Chondrocyte (in vitro differentiated cells): ENCODE data around the gene NEK5. TPM values are rescaled to one million over a fixed set of nuclear protein-coding genes. Genes with fewer than 3 reads are reported as not detected.
A peak's percentile ranks its signal among the peaks of the same experiment; 100 is the strongest.

Experiments
- DNase-seq: peaks from one replicate; pipeline ENCODE4 v3.0.0; 2021; ENCODE audit warnings: mixed read lengths, low spot score
- H3K27ac Mint-ChIP-seq: one replicate; pipeline ENCODE4 v1.8.0; 2021; ENCODE audit warnings: mild to moderate bottlenecking, moderate library complexity, mixed read lengths; ENCODE audit not compliant: unreplicated experiment
- H3K27me3 Mint-ChIP-seq: 2 replicates; pipeline ENCODE4 v1.8.0; 2021; ENCODE audit warnings: low read depth, mixed read lengths
- H3K36me3 Mint-ChIP-seq: 2 replicates; pipeline ENCODE4 v1.8.0; 2021; ENCODE audit warnings: low read depth, mixed read lengths
- H3K4me1 Mint-ChIP-seq: 2 replicates; pipeline ENCODE4 v1.8.0; 2021; ENCODE audit warnings: low read depth, mild to moderate bottlenecking, mixed read lengths
- H3K4me3 Mint-ChIP-seq: one replicate; pipeline ENCODE4 v1.8.0; 2021; ENCODE audit warnings: mild to moderate bottlenecking, moderate library complexity, mixed read lengths; ENCODE audit not compliant: unreplicated experiment
- H3K9me3 Mint-ChIP-seq: 2 replicates; pipeline ENCODE4 v1.8.0; 2021; ENCODE audit warnings: low read depth, mixed read lengths
- CTCF ChIP-seq: fragments of 200-600 bp; sonication (generic); IDR thresholded peaks from 2 replicates; pipeline ENCODE4 v1.5.0; 2021; ENCODE audit warnings: antibody characterized with exemption, mild to moderate bottlenecking, moderate library complexity
- total RNA-seq: library from RNA; stranded (reverse); gene quantifications from 3 replicates; pipeline ENCODE4 v1.2.1, GENCODE V29; 2021

NEK5 gene
- total RNA-seq, 1 donor from 2014 or later = 0.40 TPM

GRCh38 chr13:51999510-51999911, 129.4 kb downstream of the NEK5 start:
- Mint-ChIP-seq H3K27me3 (no peaks in the 10 kb centered on the region), H3K36me3 (no peaks in the 10 kb centered on the region), H3K27ac (no peak overlapping the region), H3K9me3 (no peaks in the 10 kb centered on the region), H3K4me1 (peaks cover 27% of the 10 kb centered on the region), H3K4me3 (no peak overlapping the region)
- DNase-seq = peak; percentile 80
- no peak for TF ChIP-seq CTCF

GRCh38 chr13:51998723-51999509, 130.0 kb downstream of the NEK5 start:
- no peak overlapping the region for H3K27ac Mint-ChIP-seq
- H3K4me1 Mint-ChIP-seq = peaks cover 27% of the 10 kb centered on the region
- TF ChIP-seq CTCF = no peak
- H3K27me3 Mint-ChIP-seq = no peaks in the 10 kb centered on the region
- H3K36me3 Mint-ChIP-seq = no peaks in the 10 kb centered on the region
- no peak for DNase-seq
- no peaks in the 10 kb centered on the region for H3K9me3 Mint-ChIP-seq
- H3K4me3 Mint-ChIP-seq = no peak overlapping the region

GRCh38 chr13:51997641-51998330, 131.1 kb downstream of the NEK5 start:
- Mint-ChIP-seq H3K4me3 (no peak overlapping the region), H3K27ac (no peak overlapping the region), H3K9me3 (no peaks in the 10 kb centered on the region), H3K36me3 (no peaks in the 10 kb centered on the region), H3K27me3 (no peaks in the 10 kb centered on the region), H3K4me1 (peaks cover 27% of the 10 kb centered on the region)
- DNase-seq = no peak
- TF ChIP-seq CTCF = no peak

- Mint-ChIP-seq H3K4me3 (no peak overlapping the region), H3K27me3 (no peaks in the 10 kb centered on the region), H3K4me1 (peaks cover 27% of the 10 kb centered on the region), H3K9me3 (no peaks in the 10 kb centered on the region), H3K36me3 (no peaks in the 10 kb centered on the region), H3K27ac (no peak overlapping the region)
- no peak for TF ChIP-seq CTCF
- DNase-seq = no peak
Measured at GRCh38 chr13:51997186-51997585, 131.7 kb downstream of the NEK5 start.

- DNase-seq = no peak
- no peak for TF ChIP-seq CTCF
- no peaks in the 10 kb centered on the region for H3K36me3 Mint-ChIP-seq
- H3K4me3 Mint-ChIP-seq = no peak overlapping the region
- H3K27ac Mint-ChIP-seq = peak overlapping the region; percentile 69
- H3K4me1 Mint-ChIP-seq = peaks cover 27% of the 10 kb centered on the region
- H3K9me3 Mint-ChIP-seq = no peaks in the 10 kb centered on the region
- no peaks in the 10 kb centered on the region for H3K27me3 Mint-ChIP-seq
Measured at GRCh38 chr13:51996641-51997040, 132.2 kb downstream of the NEK5 start.
